GM21529 (cell line): ENCODE results near the gene MAML2.
A peak's percentile ranks its signal among the peaks of the same experiment; 100 is the strongest.
"Not testable (repeated sequence)": the region's sequence is repeated elsewhere in the genome, so short reads cannot be mapped to it uniquely, and the experiment has no call there.

Source experiments
- ATAC-seq: cut with Tn5 transposase; IDR thresholded peaks from one replicate; pipeline ENCODE4 v1.9.1; 2021; ENCODE audit not compliant: unreplicated experiment

MAML2 gene

GRCh38 chr11:96272529-96273222, 70.3 kb downstream of the MAML2 start:
- no peak for ATAC-seq

GRCh38 chr11:96271777-96272176, 71.2 kb downstream of the MAML2 start:
- ATAC-seq, result no peak

- ATAC-seq, result not testable (repeated sequence)
Observed at GRCh38 chr11:96271352-96271751, 71.6 kb downstream of the MAML2 start.

GRCh38 chr11:96268527-96268926, 74.5 kb downstream of the MAML2 start:
- not testable (repeated sequence) for ATAC-seq

GRCh38 chr11:96267496-96268032, 75.4 kb downstream of the MAML2 start:
- ATAC-seq, result peak; percentile 96

- ATAC-seq, result no peak
Observed at GRCh38 chr11:96267001-96267495, 75.9 kb downstream of the MAML2 start.

- ATAC-seq, result no peak
Observed at GRCh38 chr11:96265972-96266371, 77.0 kb downstream of the MAML2 start.

- ATAC-seq, result no peak
Observed at GRCh38 chr11:96265220-96265737, 77.7 kb downstream of the MAML2 start.

- ATAC-seq, result no peak
Observed at GRCh38 chr11:96264364-96264763, 78.6 kb downstream of the MAML2 start.

- no peak for ATAC-seq
Observed at GRCh38 chr11:96263238-96263763, 79.7 kb downstream of the MAML2 start.

- no peak for ATAC-seq
Observed at GRCh38 chr11:96260532-96260931, 82.5 kb downstream of the MAML2 start.

- no peak for ATAC-seq
Observed at GRCh38 chr11:96260067-96260511, 82.9 kb downstream of the MAML2 start.

- no peak for ATAC-seq
Observed at GRCh38 chr11:96259134-96259830, 83.7 kb downstream of the MAML2 start.

- peak; percentile 73 for ATAC-seq
Observed at GRCh38 chr11:96257972-96258934, 84.7 kb downstream of the MAML2 start.

GRCh38 chr11:96257036-96257435, 86.0 kb downstream of the MAML2 start:
- ATAC-seq, result no peak

- no peak for ATAC-seq
Observed at GRCh38 chr11:96256215-96257011, 86.6 kb downstream of the MAML2 start.

GRCh38 chr11:96254854-96255253, 88.1 kb downstream of the MAML2 start:
- no peak for ATAC-seq

GRCh38 chr11:96254087-96254486, 88.9 kb downstream of the MAML2 start:
- ATAC-seq, result peak; percentile 67

GRCh38 chr11:96246718-96247552, 96.1 kb downstream of the MAML2 start:
- ATAC-seq, result no peak
